DMS153 treated with DMSO at 0.1 percent for 48 hours (cell line): ENCODE data around the gene ECHDC3.

ENCODE experiments used
- DNase-seq: peaks from one replicate; lab custom pipeline; 2025; ENCODE audit not compliant: unreplicated experiment; lab: John Stamatoyannopoulos, UW

Gene ECHDC3

DNA sequence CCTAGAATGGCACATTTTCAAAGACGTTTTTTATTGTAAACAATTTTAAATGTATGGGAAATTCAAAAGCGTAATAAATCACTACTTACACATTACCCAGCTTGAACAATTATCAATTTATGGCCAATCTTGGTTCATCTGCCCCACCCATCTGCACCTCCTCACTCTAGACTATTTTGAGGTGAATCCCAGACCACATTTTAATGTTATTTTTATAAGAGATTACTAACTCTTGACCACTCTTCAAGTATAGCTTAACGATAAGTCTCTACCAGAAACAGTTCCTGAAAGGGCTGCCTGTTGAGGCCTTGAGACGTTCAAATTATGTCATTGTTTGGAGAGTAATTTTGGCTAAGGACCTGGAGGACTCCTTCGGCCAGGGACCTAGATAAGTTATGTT is 33.2 kb downstream of the ECHDC3 start:
- no peak for DNase-seq

DNA sequence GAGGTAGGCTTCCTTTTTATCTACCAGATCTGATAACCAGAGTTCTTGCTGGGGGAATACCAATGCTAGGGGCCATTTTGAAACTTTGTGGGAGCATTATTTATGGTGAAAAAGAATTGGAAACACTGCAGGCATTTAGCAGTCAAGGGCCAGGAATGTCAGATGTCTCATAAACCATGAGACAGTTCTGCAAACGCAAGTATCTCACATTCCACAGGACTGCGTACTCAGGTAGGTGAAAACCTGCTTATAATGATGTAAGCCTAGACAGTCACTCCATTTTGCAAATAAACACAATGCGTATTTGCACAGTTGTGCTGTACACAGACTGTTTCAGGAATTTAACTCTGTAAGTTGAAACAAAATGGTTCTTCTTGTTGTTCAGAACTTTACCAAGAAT is 33.9 kb downstream of the ECHDC3 start:
- no peak for DNase-seq

DNA sequence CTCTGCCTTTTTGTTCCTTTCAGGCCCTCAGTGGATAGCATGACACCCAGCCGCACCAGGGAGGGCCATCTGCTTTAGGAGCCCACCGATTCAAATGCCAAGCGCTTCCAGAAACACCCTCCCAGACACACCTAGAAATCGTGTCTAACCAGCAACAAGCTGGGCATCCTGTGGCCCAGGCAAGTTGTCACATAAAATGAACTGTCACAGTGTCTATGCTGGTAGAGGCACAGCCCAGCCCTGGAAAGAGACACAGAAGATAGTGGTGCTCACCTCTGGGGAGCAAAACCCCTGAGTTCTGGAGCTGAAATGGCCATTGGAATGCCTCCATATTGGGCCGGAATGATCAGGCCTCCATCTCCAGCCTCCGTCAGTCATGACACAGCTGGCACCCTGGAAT is 38.9 kb downstream of the ECHDC3 start:
- DNase-seq = no peak

DNA sequence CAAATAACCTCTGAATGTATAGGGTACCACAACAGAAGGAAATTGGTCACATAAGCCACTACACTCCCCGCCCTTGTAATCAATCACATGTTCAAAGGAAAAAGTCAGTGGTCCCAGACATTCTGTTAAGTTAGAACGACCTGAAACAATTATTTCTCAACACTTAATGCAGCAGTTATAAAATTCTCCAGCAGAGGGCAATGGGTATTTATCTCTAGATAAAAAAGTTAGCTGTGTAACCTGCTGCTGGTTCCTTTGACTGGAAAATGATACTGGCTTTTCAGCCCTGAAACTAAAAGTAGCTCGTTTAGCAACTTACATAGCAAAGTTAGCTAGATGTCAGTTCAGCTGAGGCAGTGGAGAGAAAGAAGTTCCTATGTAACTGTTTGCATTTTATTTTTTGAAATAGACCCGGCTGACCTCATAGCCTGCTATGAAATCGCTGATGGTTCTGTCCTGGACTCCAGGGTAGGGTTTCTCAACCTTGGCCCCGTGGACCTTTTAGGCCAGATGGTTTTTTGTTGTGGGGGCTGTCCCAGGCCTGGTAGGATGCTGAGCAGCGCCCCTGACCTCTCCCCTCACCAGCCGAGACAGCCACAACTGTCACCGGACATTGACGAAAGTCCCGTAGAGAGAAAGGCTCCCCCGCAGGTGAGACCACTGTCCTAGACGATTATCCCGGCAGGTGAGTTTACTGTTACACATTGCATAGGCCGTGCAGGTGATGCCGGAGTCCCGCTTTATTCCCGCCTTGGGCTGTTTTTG is 40.8 kb downstream of the ECHDC3 start:
- peak; percentile 0 for DNase-seq

DNA sequence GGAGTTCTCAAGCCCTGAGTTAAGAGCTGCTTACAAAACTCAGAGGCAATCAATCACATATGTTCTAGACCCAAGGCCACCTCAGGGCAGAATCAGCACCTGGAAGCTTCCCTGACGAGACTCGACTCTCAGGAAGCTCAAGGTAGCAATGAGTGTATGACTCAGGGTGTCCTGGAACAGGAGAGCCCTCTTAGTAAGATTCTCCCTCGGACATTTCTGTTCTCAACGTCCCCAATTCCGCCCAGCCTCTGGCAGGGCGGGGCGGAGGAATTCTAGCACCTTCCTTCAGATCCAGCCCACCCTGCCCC is 41.3 kb downstream of the ECHDC3 start:
- no peak for DNase-seq

DNA sequence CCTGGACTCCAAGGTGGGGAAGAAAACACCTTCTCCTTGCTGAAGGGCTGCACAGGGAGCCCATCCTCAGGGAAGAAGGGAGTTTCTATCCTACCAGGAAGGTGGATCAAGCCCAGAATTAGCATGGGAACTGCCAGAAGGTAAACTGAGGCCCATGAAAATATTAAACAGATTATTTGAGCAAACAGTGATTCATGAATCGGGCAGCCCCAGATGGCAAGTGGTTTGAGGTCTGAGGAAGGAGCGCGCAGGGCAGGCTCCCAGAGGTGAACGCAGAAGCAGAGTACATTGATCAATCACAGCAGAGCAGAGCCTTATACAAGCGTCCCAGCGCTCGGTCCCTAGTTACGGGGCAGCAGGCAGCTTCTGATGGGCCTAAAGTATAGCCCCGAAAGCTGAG is 45.2 kb downstream of the ECHDC3 start:
- no peak for DNase-seq

DNA sequence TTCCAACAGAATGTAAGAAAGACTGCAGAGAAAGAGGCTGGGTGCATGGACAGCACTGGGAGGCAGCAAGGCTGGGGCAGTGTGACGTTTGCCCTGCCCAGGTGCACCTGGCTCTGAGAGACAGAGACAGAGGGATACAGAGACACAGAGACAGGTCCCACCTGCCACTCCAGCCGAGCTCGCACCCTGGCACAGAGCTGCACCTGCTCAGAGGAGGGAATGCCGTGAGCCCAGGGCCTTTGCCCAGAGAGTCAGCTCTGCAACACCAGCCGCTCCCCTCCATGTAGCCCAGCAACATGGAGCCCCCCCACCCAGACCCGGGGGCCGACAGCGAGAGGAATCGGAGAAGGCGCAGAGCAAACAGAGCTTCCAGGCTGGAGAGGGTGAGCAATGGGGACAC is 45.7 kb downstream of the ECHDC3 start:
- no peak for DNase-seq

DNA sequence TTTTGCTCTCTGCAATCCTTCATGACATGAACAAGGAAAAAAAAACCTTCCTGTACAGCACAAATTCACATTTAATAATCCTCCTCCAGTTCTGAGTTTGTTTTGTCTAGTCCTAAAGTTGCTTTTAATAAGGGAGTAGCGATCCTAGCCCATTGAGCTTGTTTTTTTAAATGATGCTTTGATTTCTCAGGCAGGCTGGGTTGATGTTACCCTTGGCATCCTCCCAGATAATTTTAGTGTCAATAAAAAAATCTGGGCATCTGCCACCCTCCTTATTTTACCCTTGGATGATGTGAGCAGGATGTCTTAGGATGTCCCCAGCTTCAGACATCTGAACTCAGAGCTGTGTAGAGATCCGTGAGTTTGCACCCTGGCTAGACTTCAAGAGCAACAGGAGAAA is 47.1 kb downstream of the ECHDC3 start:
- no peak for DNase-seq

DNA sequence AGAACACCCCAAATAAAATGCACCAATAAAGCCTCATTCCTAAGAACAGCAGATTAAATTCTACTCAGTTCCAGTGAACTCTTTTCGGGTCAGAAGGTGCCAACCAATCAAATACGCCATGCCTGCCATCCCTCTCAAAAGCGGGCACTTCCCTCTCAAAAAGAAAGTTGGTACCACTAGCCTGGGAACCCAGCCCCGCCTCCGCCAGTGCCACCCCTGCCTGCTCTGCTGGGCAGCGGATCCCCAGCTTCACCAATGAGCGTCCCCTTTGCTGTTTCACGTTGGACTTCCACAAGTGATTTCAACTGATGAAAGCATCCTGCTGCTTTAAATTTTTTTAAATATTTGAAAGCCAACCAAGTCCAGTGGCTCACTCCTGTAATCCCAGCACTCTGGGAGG is 47.8 kb downstream of the ECHDC3 start:
- no peak for DNase-seq

DNA sequence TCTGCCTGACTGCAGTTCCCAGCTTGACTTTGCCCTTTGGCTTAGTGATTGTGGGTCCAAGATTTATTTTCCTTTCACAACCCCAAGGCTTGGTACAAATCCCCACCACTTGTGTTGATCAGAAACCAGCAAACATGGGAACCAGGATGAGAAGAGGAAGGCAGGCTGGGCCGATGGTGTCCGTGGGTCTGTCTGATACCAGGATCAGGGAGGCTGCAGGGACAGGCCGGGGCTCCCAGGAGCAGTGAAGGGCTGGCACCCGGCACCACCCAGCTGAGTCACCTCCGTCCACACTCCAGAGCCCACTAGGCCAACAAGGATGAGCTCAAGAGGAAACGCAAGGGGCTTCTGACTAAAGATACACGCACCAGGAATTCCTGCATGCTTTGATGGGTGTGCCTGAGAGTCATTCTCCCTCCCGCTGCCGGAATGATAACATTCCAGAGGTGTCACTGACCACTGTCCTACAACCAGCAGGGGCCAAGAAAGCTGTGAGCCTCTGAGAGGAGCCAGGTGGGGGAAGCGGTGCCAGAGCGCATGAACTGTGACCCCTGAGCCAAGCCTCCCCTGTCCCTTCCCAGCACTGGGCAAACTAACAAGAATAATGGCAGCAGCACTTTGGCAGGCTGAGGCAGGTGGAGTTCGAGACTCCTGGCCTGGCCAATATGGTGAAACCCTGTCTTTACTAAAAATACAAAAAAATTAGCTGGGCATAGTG is 51.7 kb downstream of the ECHDC3 start:
- DNase-seq = no peak

DNA sequence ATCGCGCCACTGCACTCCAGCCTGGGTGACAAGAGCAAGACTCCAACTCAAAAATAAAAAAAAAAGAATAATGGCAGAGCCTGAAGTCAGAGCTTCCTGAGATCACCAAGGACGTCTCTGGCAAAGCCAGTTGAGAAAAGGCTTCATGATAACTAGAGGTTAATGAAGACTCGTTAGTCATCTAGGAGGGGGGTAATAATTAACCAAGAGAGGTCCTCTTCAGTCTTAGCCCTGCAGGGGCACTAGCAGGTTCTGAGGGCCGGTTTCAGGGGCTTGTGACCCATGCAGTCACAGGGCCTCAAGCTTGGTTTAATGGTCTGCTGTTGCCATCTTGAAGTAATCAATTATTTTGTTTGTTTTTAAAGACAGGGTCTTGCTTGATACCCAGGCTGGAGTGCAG is 52.4 kb downstream of the ECHDC3 start:
- no peak for DNase-seq

DNA sequence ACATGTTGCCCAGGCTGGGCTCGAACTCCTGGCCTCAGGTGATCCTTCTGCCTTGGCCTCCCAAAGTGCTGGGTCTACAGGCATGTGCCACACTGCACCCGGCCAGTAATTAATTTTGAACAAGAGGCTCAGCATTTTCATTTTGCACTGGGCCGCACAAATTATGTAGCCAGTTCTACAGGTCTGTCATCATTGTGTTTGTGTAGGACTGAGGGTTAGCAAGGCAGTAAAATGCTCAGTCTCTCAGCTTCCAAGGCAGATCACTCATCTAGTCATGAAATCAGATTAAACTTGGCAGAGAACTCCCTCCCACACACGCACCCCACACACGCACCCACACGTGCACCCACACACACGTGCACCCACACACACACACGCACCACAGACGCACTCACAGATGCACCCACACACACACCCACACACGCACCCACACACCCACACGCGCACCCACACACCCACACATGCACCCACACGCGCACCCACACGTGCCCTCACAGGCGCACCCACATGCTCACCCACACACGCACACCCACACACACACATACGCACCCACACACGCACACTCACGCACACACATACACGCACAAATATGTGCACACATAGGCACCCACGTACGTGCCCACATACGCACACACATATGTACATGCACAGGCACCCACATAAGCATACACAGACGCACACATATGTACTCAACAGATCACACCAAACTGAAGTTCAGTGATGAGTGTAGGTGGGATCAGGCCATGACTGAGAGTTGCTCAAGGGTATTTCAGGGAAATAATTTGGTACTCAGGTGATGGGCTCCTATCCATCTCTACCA is 53.1 kb downstream of the ECHDC3 start:
- no peak for DNase-seq

DNA sequence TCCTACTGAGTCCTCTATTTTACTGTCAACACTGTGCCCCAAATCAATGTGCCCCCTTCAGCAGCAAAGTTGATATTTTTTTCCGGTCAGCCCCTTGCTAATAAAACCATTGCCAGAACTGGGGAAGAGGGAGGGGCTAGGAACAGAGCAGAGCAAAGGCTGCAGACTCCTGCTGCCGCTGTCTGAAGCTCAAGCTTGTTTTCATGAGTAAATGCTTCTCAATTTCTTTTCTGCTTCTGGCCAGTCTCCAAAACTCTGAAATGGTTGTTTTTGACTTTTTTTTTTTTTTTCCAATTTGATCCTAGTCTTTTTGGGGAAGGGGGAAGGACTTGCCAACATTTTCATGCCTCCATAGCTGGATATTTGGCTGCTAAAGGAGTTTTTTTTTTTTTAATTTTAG is 54.3 kb downstream of the ECHDC3 start:
- no peak for DNase-seq

DNA sequence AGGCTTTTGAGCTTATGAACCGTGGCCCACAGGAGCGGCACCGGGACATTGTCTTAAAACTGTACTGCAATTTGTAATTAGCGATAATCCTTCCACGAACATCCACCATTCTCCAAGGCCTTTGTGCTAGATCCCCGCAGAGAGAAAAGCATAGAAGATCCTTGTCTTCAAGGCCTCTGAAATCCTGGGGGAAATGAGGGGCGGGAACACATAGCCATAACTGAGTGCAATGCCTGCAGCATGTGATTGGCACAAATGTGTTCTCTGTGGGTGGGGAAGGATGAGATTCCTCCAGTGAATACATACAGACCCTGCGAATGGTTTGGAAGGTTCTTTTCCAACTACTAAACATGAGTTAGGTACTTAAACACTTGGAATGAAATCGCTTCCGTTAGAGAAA is 55.1 kb downstream of the ECHDC3 start:
- DNase-seq = no peak

DNA sequence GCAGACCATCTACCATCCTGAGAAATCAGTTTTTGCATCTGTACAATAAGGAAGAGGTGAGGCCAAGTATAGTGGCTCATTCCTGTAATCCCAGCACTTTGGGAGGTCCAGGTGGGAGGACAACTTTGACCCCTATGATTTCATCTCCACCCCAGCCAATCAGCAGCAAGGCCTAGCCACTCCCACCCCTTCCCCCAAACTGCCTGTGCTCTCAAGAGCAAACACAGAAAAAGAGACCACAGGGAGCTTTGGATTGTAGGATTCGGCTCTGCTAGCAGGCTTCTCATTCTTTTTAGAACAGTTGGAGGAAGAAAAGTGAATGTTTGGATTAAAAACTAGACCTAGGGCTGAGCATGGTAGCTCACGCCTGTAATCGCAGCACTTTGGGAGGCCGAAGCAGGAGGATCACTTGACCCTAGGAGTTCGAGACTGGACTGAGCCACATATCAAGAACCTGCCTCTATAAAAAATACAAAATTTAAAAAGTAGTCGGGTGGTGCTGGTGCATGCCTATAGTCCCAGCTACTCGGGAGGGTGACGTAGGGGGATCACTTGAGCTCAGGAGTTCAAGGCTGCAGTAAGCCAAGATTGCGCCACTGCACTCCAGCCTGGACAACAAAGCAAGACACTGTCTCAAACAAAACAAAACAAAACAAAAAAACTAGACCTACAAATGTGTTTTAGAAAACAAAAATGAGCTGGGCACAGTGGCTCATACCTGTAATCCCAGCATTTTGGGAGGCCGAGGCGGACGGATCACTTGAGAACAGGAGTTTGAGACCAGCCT is 55.9 kb downstream of the ECHDC3 start:
- no peak for DNase-seq

DNA sequence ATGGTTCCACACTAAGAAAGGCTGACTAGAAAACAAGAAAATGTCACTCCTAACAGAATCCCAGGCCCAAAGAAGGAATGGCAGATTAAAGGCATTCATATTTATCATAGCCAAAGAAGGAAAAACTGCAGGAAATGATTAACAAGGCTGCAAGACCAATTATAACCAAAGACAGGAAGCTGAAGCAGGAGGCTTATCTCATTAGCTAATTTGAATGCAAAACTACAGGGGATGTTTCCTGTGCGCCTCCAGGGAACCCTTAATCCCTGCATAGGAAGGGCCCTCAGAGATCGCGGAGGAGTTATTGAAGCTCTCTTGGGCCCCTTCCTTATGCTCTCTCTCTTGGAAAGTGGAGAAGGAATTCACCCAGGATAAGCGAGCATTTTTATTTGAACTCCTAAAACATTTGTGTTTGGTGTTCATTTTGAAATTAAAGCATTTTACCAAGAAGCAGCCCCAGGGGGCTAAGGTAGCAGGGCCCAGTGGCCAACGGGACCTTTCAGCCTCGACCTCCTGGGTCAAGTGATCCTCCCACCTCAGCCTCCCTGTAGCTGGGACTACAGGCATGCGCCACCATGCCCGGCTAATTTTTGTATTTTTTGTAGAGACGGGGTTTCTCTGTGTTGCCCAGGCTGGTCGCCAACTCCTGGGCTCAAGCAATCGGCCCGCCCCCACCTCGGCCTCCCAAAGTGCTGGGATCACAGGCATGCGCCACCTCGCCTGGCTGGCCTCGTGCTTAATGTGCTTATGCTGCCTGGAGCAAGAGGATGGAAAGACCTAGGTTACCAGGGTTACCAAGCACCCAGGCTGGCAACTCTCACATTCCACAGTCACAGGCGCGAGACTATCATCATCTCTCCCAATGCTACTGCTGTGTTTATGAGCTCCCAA is 56.9 kb downstream of the ECHDC3 start:
- no peak for DNase-seq

DNA sequence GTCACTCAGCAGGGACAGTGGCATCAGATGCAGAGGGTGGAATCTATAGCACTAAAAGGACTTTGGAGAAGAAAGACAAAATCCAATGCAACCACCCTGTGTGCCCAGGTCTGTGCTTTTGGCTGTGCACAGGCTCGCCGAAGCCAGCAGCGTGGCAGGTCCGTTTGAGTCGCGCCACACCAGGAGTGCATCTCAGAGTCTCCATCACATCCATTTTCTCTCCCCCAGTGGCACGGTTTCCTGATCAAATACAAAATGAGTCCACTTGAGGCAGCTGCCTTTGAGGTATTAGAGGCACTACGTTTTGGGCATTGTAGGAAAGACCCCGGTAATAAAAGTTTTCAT is 57.5 kb downstream of the ECHDC3 start:
- no peak for DNase-seq

DNA sequence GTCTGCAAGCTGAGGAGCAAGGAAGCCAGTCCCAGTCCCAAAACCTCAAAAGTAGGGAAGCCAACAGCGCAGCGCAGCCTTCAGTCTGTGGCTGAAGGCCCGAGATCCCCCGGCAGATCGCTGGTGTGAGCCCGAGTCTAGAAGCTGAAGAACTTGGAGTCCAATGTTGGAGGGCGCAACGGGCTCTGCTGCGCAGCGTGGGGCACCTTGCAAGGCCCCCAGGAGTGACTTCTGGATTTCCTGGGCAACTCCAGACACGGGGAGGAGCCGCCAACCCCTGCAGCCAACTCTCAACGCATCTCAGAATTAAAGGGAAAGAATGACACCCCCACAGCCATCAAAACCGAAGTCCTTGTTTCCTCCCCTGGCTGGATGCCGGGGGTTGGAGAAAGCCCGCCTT is 62.2 kb downstream of the ECHDC3 start:
- no peak for DNase-seq

DNA sequence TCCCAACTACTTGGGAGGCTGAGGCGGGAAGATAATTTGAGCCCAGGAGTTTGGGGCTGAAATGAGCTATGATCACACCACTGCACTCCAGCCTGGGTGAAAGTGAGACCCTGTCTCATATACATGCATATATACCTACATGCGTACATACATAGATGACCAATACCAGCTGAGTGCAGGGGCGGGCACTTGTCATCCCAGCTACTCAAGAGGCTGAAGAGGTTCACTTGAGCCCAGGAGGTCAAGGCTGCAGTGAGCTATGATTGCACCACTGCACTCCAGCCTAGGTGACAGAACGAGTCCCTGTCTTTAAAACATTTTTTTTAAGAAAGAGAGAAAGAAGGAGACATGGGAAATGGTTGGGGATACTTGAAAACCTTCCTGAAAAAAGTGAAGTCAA is 63.6 kb downstream of the ECHDC3 start:
- no peak for DNase-seq

DNA sequence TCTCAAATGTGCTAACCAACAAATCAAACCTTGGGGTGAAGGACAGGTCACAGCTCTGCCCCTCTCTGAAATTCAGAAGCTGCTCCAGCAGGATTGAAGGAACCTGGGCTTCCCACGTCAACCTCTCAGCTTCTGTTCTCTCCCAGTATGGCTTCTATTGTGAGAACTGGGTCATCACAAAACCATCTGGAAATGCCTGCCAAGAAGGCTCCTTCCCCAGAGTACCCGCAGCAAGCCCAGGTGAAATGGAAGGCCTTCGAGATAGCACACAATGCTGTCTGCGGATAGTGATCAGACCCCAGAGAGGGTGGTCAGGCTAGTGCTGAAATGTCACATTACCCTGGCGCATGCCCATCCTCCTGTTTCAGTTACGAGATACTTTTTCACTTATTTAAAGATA is 64.5 kb downstream of the ECHDC3 start:
- DNase-seq = no peak

DNA sequence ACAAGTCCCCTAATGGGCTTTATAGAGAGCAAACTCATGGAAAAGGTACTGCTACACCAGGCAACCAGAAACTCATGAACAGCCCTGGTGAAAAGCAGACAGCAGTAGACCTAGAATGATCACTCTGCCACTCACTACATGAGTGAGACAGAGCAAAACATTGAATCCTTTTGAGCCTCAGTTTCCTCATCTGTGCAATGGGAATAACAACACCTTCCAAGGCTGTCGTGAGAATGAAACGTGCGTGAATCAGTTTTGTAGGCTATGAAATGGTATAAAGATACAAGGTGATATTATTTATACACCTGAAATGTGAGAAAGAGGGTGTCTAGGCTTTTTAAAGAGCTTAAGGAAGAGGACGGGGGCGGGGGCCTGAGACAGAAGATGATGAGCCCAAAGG is 66.6 kb downstream of the ECHDC3 start:
- no peak for DNase-seq
